Psoas muscle (tissue), 8 donors: ENCODE measurements around the gene TXNRD1. TPM values are rescaled to one million over a fixed set of nuclear protein-coding genes. Genes with fewer than 3 reads are reported as not detected.
A peak's percentile ranks its signal among the peaks of the same experiment; 100 is the strongest.

Experiments
- ATAC-seq, 4 donors: fragments of 200-7000 bp; cut with Tn5 transposase; one replicate each; pipeline ENCODE4 v1.9.1; 2020; ENCODE audit warnings: moderate library complexity in 3 of 4, mild to moderate bottlenecking in 2 of 4
- DNase-seq, 2 donors: peaks; one replicate each; pipeline ENCODE4 v3.0.0-alpha.2; 2020
- H3K27ac ChIP-seq: fragments of 200-600 bp; one replicate; pipeline ENCODE4 v1.8.0; 2022
- H3K27me3 ChIP-seq, 3 donors: fragments of 200-600 bp in 1 of 3; one replicate each; pipeline versions ENCODE4 v1.6.1 to v1.8.0; 2013 to 2022; ENCODE audit warnings: low read length in 2 of 3, mild to moderate bottlenecking in 2 of 3, moderate library complexity in 1 of 3; ENCODE audit not compliant: insufficient read depth in 3 of 3
- H3K36me3 ChIP-seq, 2 donors: fragments of 200-600 bp in 1 of 2; one replicate each; pipeline versions ENCODE4 v1.6.1 to v1.8.0; 2013 to 2022; ENCODE audit warnings: low read depth in 1 of 2, mild to moderate bottlenecking in 1 of 2, moderate library complexity in 1 of 2; ENCODE audit not compliant: insufficient read depth in 1 of 2
- H3K4me1 ChIP-seq: fragments of 200-600 bp; one replicate; pipeline ENCODE4 v1.8.0; 2022
- H3K4me3 ChIP-seq: fragments of 200-600 bp; one replicate; pipeline ENCODE4 v1.8.0; 2022; ENCODE audit warnings: mild to moderate bottlenecking
- H3K9me3 ChIP-seq: fragments of 200-600 bp; one replicate; pipeline ENCODE4 v1.8.0; 2022
- CTCF ChIP-seq: fragments of 200-600 bp; IDR thresholded peaks from one replicate; pipeline ENCODE4 v1.8.0; 2022; ENCODE audit warnings: antibody characterized with exemption
- WGBS, 3 donors: extraction: QIAGEN DNeasy Blood & Tissue Kit; methylation state at CpG; one replicate each; pipeline versions ENCODE4 v1.1.6 to v1.1.7; 2013; 5-methylcytosine and 5-hydroxymethylcytosine counted together
- intact Hi-C, 2 donors: fragments of 100-400 bp; cut with DNase I; formaldehyde crosslinking; loops; one replicate each; pipeline versions ENCODE4 v1.11.0 to v1.14.2; 2022
- polyA plus RNA-seq, 3 donors: library from polyadenylated mRNA; stranded (reverse); fragments of 200-250 nt; gene quantifications; one replicate each; pipeline ENCODE4 v1.2.3, GENCODE V29; 2013
- total RNA-seq, 4 donors: library from RNA; stranded (reverse); fragmentation: NEBNext Ultra II Directional in 2 of 4; extraction: Animal tissue kit (Norgen Biotek cat#: 25700) in 2 of 4; gene quantifications; one replicate each; pipeline versions ENCODE4 v1.2.1 to v1.2.4, GENCODE V29; 2021 to 2023
- donor health status: healthy with polysubstance abuse.
- donor health status: DM: no; HTN: no; CAD: no; lungs with moderate emphysema.
- donor health status: Bipolar disorder and iron deficiency.
- donor health status: healthy.
- donor health status: DM: yes; HTN: yes; CAD: no.
- donor health status: DM: no; HTN: no; CAD: no.
- donor health status: DM: no; HTN: no; CAD: no.
- donor health status: DM: yes; HTN: yes; CAD: no.

The TXNRD1 gene
- total and polyA plus RNA-seq, 7 donors, result 46.0 to 249 (median 110) TPM

DNA sequence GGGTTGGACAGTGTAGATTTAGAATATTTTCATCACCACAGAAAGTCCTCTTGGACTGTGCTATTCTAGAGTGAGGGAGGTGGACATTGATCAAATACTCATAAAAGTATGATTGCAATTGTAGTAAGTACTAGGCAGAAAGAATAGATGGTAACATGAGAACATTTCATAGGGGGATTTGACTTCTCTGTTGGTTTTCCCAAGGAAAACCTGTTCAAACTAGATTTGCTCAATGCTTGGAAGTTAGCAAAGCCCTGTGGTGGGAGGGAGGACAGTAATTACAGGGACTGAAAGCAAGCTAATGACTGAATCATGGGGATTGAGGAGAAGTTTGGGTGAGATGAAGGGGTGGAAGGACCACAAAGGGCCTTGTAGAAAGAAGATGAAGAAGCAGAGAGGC is 63.6 kb downstream of the TXNRD1 start:
- H3K27me3 ChIP-seq, result no peaks in the 10 kb centered on the region
- ATAC-seq, result no peak
- intact Hi-C loops, result no loop called here

GRCh38 chr12:104280111-104280510 is 64.5 kb downstream of the TXNRD1 start:
- peaks cover 8% of the 10 kb centered on the region for H3K4me1 ChIP-seq
- no peaks in the 10 kb centered on the region for H3K27me3 ChIP-seq
- DNase-seq, result no peak
- no peaks in the 10 kb centered on the region for H3K9me3 ChIP-seq
- no peak for ATAC-seq
- H3K27ac ChIP-seq, result no peak overlapping the region
- no peak for TF ChIP-seq CTCF
- WGBS, 3 donors, result 91 to 95% (median 93%) methylated on average over 1 of the region's 1 CpG
- H3K36me3 ChIP-seq, result no peaks in the 10 kb centered on the region
- no peak overlapping the region for H3K4me3 ChIP-seq
- intact Hi-C loops, result no loop called here

More for the DNA sequence above, 63.6 kb downstream of the TXNRD1 start:
- Histone ChIP-seq H3K4me3 (no peak overlapping the region), H3K4me1 (peaks cover 8% of the 10 kb centered on the region), H3K36me3 (no peaks in the 10 kb centered on the region), H3K9me3 (no peaks in the 10 kb centered on the region), H3K27ac (no peak overlapping the region)
- TF ChIP-seq CTCF, result no peak
- DNase-seq, result no peak

DNA sequence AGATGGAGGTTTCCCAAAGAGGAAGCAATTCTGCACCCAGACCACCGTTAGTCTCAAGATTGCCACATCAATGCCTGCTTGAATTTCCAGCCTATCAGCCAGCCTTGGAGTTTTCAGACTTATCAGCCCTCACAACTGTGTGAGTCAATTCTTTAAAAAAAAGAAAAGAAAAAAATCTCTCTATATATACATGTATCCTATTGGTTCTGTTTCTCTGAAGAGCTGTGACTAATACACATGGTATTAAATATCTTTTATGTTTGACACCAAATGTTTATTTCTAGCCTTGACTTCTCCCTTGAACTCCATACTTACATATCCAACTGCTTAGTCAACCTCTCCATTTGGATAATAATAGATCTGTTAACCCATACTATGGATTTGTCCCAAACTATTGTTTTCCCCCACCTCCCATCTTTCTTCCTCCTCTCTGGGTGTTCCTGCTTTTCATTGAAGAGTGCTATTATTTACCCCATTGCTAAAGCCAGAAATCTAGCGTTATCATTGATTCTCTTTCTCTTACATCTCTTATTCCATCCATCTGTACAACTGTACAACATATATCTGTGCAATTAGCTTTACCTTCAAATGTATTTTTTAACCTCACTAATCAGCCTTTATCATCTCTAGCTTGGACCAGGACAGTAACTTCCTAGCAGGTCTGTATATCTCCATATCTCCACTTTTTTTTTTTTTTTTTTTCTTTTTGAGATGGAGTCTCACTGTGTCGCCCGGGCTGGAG is 65.3 kb downstream of the TXNRD1 start:
- ATAC-seq, result peak; percentile 48 to 85 (median 74)
- no peak overlapping the region for H3K27ac ChIP-seq
- no peak for DNase-seq
- H3K36me3 ChIP-seq, result no peaks in the 10 kb centered on the region
- H3K4me1 ChIP-seq, result peaks cover 15% of the 10 kb centered on the region
- intact Hi-C loops, result no loop called here
- 70 to 72% (median 71%) methylated on average over 2 to 4 of the region's 4 CpGs for whole genome bisulfite sequencing, 3 donors
- TF ChIP-seq CTCF, result no peak
- no peak overlapping the region for H3K4me3 ChIP-seq
- no peaks in the 10 kb centered on the region for H3K9me3 ChIP-seq
- no peaks in the 10 kb centered on the region for H3K27me3 ChIP-seq

DNA sequence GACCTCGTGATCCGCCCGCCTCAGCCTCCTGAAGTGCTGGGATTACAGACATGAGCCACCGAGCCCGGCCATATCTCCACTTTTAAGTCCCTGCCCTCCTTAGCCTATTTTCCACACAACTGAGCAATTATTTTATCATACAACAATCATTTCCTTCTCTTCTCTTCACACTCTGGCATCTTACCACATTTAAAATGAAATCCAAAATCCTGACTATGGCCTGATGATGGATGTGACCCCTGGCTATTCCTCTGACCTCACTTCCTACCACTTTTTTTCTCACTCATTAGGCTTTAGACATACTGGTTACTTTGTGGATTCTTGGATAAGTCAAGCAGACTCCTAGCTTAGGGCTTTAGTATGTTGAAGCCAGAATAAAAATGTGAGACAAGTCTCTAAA is 66.1 kb downstream of the TXNRD1 start:
- no peak overlapping the region for H3K27ac ChIP-seq
- no peaks in the 10 kb centered on the region for H3K36me3 ChIP-seq
- no peak for ATAC-seq
- intact Hi-C loops, result no loop called here
- TF ChIP-seq CTCF, result no peak
- 89 to 92% (median 91%) methylated on average over 5 of the region's 5 CpGs for WGBS, 3 donors
- H3K9me3 ChIP-seq, result no peaks in the 10 kb centered on the region
- peaks cover 22% of the 10 kb centered on the region for H3K4me1 ChIP-seq
- no peak for DNase-seq
- H3K27me3 ChIP-seq, result no peaks in the 10 kb centered on the region
- H3K4me3 ChIP-seq, result no peak overlapping the region

- Histone ChIP-seq H3K4me3 (no peak overlapping the region), H3K36me3 (no peaks in the 10 kb centered on the region), H3K27ac (no peak overlapping the region), H3K27me3 (no peaks in the 10 kb centered on the region), H3K9me3 (no peaks in the 10 kb centered on the region), H3K4me1 (peaks cover 22% of the 10 kb centered on the region)
- intact Hi-C loops, result no loop called here
- TF ChIP-seq CTCF, result no peak
- no peak for ATAC-seq
- no peak for DNase-seq
Measured at GRCh38 chr12:104282109-104282508, 66.5 kb downstream of the TXNRD1 start.
